ENCODE data around the gene ZKSCAN4.

DNA sequence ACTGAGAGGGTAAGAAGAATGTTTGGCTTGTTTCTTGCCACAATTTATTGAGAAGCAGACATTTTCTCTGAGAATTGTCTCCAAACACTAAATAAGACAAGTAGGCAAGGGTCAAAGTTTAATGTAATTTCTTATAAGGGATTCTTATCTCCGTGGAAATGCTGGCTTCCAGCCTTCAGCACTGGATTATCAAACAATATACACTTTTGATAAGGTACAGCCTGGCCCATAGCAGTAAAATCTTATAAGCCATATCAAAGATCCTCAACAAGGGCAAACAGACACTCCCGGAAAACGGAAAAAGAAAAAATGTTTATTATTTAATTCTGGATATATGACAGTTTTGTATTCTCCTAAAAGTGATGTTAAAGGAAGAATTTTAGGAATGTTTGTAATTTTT lies 45.5 kb downstream of the ZKSCAN4 start:
- TF ChIP-seq, protein P1, sequence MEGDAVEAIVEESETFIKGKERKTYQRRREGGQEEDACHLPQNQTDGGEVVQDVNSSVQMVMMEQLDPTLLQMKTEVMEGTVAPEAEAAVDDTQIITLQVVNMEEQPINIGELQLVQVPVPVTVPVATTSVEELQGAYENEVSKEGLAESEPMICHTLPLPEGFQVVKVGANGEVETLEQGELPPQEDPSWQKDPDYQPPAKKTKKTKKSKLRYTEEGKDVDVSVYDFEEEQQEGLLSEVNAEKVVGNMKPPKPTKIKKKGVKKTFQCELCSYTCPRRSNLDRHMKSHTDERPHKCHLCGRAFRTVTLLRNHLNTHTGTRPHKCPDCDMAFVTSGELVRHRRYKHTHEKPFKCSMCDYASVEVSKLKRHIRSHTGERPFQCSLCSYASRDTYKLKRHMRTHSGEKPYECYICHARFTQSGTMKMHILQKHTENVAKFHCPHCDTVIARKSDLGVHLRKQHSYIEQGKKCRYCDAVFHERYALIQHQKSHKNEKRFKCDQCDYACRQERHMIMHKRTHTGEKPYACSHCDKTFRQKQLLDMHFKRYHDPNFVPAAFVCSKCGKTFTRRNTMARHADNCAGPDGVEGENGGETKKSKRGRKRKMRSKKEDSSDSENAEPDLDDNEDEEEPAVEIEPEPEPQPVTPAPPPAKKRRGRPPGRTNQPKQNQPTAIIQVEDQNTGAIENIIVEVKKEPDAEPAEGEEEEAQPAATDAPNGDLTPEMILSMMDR (optimal IDR thresholded peaks at IDR 0.05 in 1 of 3, IDR thresholded peaks at IDR 0.05 in 1 of 3, conservative IDR thresholded peaks at IDR 0.05 in 1 of 3; ENCODE audit: extremely low read depth in 1 of 3, insufficient read depth in 2 of 3, low read length in 3 of 3) = no peak
- TF ChIP-seq EZH2 (IDR thresholded peaks at IDR 0.05; ENCODE audit: low read length) = no peak

Measured in keratinocyte (primary cell).